ENCODE results near the gene PNPLA3.

Gene PNPLA3

DNA sequence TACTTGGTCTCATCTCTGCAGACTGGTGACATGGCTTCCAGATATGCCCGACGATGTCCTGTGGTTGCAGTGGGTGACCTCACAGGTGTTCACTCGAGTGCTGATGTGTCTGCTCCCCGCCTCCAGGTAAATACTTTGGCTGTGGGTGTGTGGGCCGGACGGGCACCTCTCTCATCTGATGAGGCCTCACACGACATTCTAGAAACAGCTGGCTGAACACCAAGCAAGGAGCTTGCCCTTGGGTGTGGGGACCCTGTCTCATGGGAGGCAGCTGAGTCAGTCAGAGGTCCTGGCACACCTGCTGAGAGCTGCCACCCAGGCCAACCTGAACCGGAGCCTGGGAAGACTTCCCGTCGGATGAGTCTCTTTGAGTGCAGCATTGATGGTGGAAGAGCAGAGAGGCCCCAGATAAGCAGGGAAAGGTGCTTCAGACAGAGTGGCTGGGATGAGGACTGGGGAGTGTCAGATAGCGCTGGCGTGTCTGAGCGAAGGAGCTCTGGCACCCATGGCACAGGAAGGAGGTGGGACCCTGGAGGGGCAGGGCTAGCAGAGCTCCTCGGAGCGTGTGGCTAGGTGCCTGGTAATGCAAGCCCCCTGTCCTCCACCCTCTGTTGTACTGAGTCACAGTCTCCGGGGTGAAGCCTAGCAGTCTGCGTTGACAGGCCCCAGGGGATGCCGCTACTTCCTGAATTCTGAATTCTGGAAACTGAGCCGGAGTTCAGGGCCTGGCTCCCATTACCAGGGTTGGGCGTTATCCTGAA is 21.2 kb downstream of the PNPLA3 start:
- H3K4me3 ChIP-seq (ENCODE audit: low read depth, low read length), result no peak overlapping the region
- TF ChIP-seq, protein P1, sequence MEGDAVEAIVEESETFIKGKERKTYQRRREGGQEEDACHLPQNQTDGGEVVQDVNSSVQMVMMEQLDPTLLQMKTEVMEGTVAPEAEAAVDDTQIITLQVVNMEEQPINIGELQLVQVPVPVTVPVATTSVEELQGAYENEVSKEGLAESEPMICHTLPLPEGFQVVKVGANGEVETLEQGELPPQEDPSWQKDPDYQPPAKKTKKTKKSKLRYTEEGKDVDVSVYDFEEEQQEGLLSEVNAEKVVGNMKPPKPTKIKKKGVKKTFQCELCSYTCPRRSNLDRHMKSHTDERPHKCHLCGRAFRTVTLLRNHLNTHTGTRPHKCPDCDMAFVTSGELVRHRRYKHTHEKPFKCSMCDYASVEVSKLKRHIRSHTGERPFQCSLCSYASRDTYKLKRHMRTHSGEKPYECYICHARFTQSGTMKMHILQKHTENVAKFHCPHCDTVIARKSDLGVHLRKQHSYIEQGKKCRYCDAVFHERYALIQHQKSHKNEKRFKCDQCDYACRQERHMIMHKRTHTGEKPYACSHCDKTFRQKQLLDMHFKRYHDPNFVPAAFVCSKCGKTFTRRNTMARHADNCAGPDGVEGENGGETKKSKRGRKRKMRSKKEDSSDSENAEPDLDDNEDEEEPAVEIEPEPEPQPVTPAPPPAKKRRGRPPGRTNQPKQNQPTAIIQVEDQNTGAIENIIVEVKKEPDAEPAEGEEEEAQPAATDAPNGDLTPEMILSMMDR (conservative IDR thresholded peaks at IDR 0.05; ENCODE audit: low read depth, low read length), result no peak

DNA sequence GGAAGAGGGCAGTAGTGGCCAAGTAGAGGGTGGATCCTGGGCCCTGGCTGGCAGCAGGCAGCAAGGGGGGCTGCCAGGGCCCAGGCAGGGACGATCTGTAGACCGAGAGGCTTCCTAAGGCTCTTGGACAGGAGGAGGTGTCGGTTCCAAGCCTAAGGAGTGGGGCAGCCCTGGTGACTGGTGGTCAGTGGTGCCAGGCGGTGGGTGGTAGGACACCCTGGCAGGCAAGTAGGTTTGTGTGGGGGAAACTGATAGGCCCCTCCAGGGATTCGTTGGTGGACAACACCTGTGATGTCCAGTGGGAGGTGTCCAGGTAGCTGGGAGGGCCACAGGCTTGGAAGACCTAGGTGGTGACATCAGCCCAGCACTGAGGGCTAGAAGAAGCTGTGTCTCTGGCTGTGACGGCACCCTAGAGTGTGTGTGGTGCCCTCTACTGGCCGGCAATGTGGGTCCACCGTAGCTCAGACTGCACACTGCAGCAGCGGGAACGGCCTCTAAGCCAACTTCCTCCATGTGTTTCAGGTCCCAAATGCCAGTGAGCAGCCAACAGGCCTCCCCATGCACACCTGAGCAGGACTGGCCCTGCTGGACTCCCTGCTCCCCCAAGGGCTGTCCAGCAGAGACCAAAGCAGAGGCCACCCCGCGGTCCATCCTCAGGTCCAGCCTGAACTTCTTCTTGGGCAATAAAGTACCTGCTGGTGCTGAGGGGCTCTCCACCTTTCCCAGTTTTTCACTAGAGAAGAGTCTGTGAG is 22.2 kb downstream of the PNPLA3 start:
- TF ChIP-seq, protein P1 (conservative IDR thresholded peaks at IDR 0.05; ENCODE audit: low read depth, low read length), result peak; percentile 87
- peak; percentile 79 for DNase-seq (ENCODE audit: low read depth)
- H3K4me3 ChIP-seq (ENCODE audit: low read depth, low read length), result no peak overlapping the region

More for the DNA sequence above, 21.2 kb downstream of the PNPLA3 start:
- no peak for DNase-seq (ENCODE audit: low read depth)

DNA sequence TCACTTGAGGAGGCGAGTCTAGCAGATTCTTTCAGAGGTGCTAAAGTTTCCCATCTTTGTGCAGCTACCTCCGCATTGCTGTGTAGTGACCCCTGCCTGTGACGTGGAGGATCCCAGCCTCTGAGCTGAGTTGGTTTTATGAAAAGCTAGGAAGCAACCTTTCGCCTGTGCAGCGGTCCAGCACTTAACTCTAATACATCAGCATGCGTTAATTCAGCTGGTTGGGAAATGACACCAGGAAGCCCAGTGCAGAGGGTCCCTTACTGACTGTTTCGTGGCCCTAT is 22.7 kb downstream of the PNPLA3 start:
- TF ChIP-seq, protein P1 (conservative IDR thresholded peaks at IDR 0.05; ENCODE audit: low read depth, low read length), result peak; percentile 42
- DNase-seq (ENCODE audit: low read depth), result peak; percentile 53
- H3K4me3 ChIP-seq (ENCODE audit: low read depth, low read length), result no peak overlapping the region

DNA sequence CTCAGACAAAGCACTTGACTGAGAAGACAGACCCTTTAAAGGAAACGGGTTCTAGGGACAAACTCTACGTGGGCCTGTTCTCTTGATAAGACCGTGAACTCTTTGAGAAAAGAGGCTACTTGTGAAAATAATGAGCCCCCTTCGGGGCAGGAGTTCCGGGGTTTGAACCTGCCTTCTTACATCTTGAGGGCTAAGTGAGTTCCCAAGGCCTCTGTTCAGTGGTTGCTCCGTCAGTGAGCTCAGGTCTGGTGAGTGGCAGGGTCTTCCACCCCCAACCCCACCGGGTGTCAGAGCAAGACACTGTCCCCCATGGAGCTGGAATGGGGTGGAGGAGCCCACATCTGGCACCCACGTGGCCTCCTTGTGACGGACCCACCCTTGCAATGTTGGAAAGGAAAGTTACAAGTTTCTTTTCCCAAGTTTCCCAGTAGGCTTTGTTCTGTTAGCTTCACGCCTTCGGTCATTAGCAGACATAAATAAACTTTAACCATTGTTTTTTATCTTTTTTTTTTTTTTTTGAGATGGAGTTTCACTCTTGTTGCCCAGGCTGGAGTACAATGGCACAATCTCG is 25.3 kb downstream of the PNPLA3 start:
- no peak overlapping the region for H3K4me3 ChIP-seq (ENCODE audit: low read depth, low read length)
- no peak for DNase-seq (ENCODE audit: low read depth)
- TF ChIP-seq, protein P1 (conservative IDR thresholded peaks at IDR 0.05; ENCODE audit: low read depth, low read length), result no peak

- TF ChIP-seq, protein P1 (conservative IDR thresholded peaks at IDR 0.05; ENCODE audit: low read depth, low read length), result no peak
- DNase-seq (ENCODE audit: low read depth), result no peak
- H3K4me3 ChIP-seq (ENCODE audit: low read depth, low read length), result no peak overlapping the region
Measured at GRCh38 chr22:43951391-43951790, 27.8 kb downstream of the PNPLA3 start.

DNA sequence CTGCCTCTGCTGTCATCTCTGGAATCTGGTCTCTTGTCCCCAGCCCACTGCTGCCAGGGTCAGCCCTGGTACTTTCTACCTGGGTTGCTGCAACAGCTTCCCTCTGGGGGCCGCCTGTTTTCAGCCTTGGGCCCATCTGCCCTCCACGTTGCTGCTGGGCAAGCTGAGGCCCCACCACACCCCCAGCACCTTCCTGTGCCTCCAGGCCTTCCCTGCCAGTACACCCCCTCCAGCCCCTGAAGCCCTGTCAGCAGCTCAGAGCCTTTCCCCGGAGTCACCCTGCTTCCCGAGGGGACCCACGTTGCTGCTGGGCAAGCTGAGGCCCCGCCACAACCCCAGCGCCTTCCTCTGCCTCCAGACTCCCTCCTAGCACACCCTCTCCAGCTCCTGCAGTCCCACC is 28.4 kb downstream of the PNPLA3 start:
- no peak for DNase-seq (ENCODE audit: low read depth)
- TF ChIP-seq, protein P1 (conservative IDR thresholded peaks at IDR 0.05; ENCODE audit: low read depth, low read length), result no peak
- no peak overlapping the region for H3K4me3 ChIP-seq (ENCODE audit: low read depth, low read length)
